Measurements from ENCODE around the gene SCYL1. TPM values are rescaled to one million over a fixed set of nuclear protein-coding genes. Genes with fewer than 3 reads are reported as not detected.
A peak's percentile ranks its signal among the peaks of the same experiment; 100 is the strongest.

The SCYL1 gene
- total RNA-seq, 4 donors from 2014 or later = 40.6 to 63.3 (median 52.6) TPM

GRCh38 chr11:65537620-65538231 lies 12.8 kb downstream of the SCYL1 start:
- Histone ChIP-seq H3K4me3 (no peak overlapping the region), H3K36me3 (peaks cover 13 to 72% (median 30%) of the 10 kb centered on the region in 3 donors), H3K4me1 (peaks cover 21 to 41% (median 25%) of the 10 kb centered on the region in 3 donors), H3K27ac (no peak overlapping the region), H3K27me3 (no peaks in the 10 kb centered on the region), H3K9me3 (no peaks in the 10 kb centered on the region)
- WGBS, 2 donors = 81 to 92% methylated on average over 5 to 7 of the region's 18 CpGs
- intact Hi-C loops (cut with DNase I) = loop anchor here (5.0 kb wide), 1 partner anchor 35 kb away; the partner anchor contains the start of genes FAM89B and ZNRD2
- DNase-seq = no peak
- TF ChIP-seq POLR2A (IDR thresholded peaks at IDR 0.05) (no peak), CTCF (IDR thresholded peaks at IDR 0.05) (no peak)

GRCh38 chr11:65538232-65538914 lies 13.5 kb downstream of the SCYL1 start:
- Histone ChIP-seq H3K4me3 (no peak overlapping the region), H3K9me3 (no peaks in the 10 kb centered on the region), H3K4me1 (peaks cover 21 to 41% (median 25%) of the 10 kb centered on the region in 3 donors), H3K36me3 (peaks cover 13 to 72% (median 24%) of the 10 kb centered on the region in 3 donors), H3K27me3 (no peaks in the 10 kb centered on the region), H3K27ac (no peak overlapping the region)
- TF ChIP-seq CTCF (IDR thresholded peaks at IDR 0.05) (no peak), POLR2A (IDR thresholded peaks at IDR 0.05) (no peak)
- intact Hi-C loops (cut with DNase I) = loop anchor here (5.0 kb wide), 1 partner anchor 34 kb away; the partner anchor contains the start of genes FAM89B and ZNRD2
- no peak for DNase-seq
- 80 to 89% methylated on average over 1 to 3 of the region's 43 CpGs for WGBS, 2 donors

GRCh38 chr11:65538915-65539743 lies 14.2 kb downstream of the SCYL1 start:
- DNase-seq = no peak
- peak overlapping the region; percentile 92 to 98 (median 96) for H3K27ac ChIP-seq
- H3K4me3 ChIP-seq = peak overlapping the region; percentile 40 to 82 (median 56)
- TF ChIP-seq POLR2A (IDR thresholded peaks at IDR 0.05) = no peak
- no peak for TF ChIP-seq CTCF (IDR thresholded peaks at IDR 0.05)
- H3K27me3 ChIP-seq = no peaks in the 10 kb centered on the region
- peaks cover 21 to 41% (median 25%) of the 10 kb centered on the region in 3 donors for H3K4me1 ChIP-seq
- H3K9me3 ChIP-seq = no peaks in the 10 kb centered on the region
- peaks cover 13 to 68% (median 23%) of the 10 kb centered on the region in 3 donors for H3K36me3 ChIP-seq
- 78% methylated on average over 39 of the region's 92 CpGs; no CpG with 5 or more reads in 1 of the 2 donors for WGBS, 2 donors
- intact Hi-C loops (cut with DNase I) = loop anchor here (5.0 kb wide), 1 partner anchor 33 kb away; the partner anchor contains the start of genes FAM89B and ZNRD2

GRCh38 chr11:65539744-65540289 lies 14.9 kb downstream of the SCYL1 start:
- 0 to 13% methylated on average over 4 to 27 of the region's 60 CpGs for WGBS, 2 donors

More at GRCh38 chr11:65539744-65540289, 14.9 kb downstream of the SCYL1 start:
- no peak for DNase-seq
- Histone ChIP-seq H3K4me1 (peaks cover 21 to 41% (median 25%) of the 10 kb centered on the region in 3 donors), H3K4me3 (peak overlapping the region; percentile 40 to 82 (median 56)), H3K27me3 (no peaks in the 10 kb centered on the region), H3K27ac (peak overlapping the region; percentile 92 to 98 (median 96)), H3K36me3 (peaks cover 13 to 61% (median 23%) of the 10 kb centered on the region in 3 donors), H3K9me3 (no peaks in the 10 kb centered on the region)
- peak in 2 of 6 experiments; percentile 6 to 44 for TF ChIP-seq CTCF (IDR thresholded peaks at IDR 0.05)
- TF ChIP-seq POLR2A (IDR thresholded peaks at IDR 0.05) = peak in 1 of 4 donors; percentile 56
- intact Hi-C loops (cut with DNase I) = loop anchor here (5.0 to 10.0 kb wide), 2 partner anchors 32 to 75 kb away; partner anchors contain the start of genes FAM89B, MAP3K11, PCNX3 and ZNRD2
